Mucosa of rectum (tissue), 2 donors: ENCODE data around the gene RYR2.
"Not testable (repeated sequence)": the region's sequence is repeated elsewhere in the genome, so short reads cannot be mapped to it uniquely, and the experiment has no call there.

Experiments used
- H3K27ac ChIP-seq, 2 donors: one replicate each; pipeline ENCODE4 v1.7.0; 2013; ENCODE audit warnings: inconsistent platforms in 2 of 2, low read depth in 2 of 2, low read length in 2 of 2
- H3K27me3 ChIP-seq, 2 donors: one replicate each; pipeline ENCODE4 v1.7.0; 2013; ENCODE audit warnings: low read length in 2 of 2; ENCODE audit not compliant: control insufficient read depth in 2 of 2, insufficient read depth in 2 of 2
- H3K36me3 ChIP-seq, 2 donors: one replicate each; pipeline ENCODE4 v1.7.0; 2013; ENCODE audit warnings: low read length in 2 of 2; ENCODE audit not compliant: control insufficient read depth in 2 of 2, insufficient read depth in 2 of 2
- H3K4me1 ChIP-seq, 2 donors: one replicate each; pipeline ENCODE4 v1.7.0; 2013; ENCODE audit warnings: low read length in 2 of 2, mild to moderate bottlenecking in 1 of 2; ENCODE audit not compliant: control insufficient read depth in 2 of 2, insufficient read depth in 2 of 2
- H3K4me3 ChIP-seq, 2 donors: one replicate each; pipeline ENCODE4 v1.7.0; 2013; ENCODE audit warnings: low read length in 2 of 2
- H3K9ac ChIP-seq, 2 donors: one replicate each; pipeline ENCODE4 v1.7.0; 2013; ENCODE audit warnings: low read length in 2 of 2, low read depth in 1 of 2, mild to moderate bottlenecking in 1 of 2
- H3K9me3 ChIP-seq, 2 donors: one replicate each; pipeline ENCODE4 v1.7.0; 2013; ENCODE audit warnings: low read length in 2 of 2; ENCODE audit not compliant: control insufficient read depth in 2 of 2
- donor health status: healthy.
- donor health status: Normal muscosa, but diverticular disease.

The RYR2 gene

DNA sequence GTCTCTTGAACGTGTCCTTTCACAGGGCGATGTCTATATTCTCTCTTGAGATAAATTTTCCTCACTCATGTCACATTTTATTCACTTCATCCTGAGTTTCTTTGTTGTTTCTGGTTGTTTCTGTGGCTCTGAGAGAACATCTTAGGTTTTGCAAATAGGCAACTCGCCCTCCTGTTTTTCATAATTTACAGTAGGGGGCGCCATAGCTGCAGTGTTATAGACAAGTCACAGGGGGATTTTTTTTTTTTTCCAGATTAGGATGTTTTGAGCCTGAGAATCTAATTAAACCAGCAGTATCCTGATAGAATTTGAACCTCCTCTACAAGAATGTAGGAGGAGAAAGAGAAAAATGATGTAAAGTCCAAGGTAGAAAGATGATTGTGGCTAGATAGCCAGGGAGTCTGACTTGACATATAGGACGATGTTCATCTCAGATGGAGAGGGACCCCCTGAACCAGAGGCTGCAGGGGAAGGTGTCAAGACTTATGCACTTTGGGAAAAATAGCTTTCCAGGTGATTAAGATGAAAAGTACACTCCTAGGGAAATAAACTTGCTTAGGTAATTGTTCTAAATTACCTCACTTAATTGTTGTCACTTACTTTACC lies 772.4 kb downstream of the RYR2 start:
- no peak overlapping the region for H3K27ac ChIP-seq
- no peaks in the 10 kb centered on the region for H3K36me3 ChIP-seq
- no peaks in the 10 kb centered on the region for H3K27me3 ChIP-seq
- no peaks in the 10 kb centered on the region for H3K9me3 ChIP-seq
- H3K4me3 ChIP-seq = no peak overlapping the region
- H3K4me1 ChIP-seq = no peaks in the 10 kb centered on the region
- no peak overlapping the region for H3K9ac ChIP-seq

DNA sequence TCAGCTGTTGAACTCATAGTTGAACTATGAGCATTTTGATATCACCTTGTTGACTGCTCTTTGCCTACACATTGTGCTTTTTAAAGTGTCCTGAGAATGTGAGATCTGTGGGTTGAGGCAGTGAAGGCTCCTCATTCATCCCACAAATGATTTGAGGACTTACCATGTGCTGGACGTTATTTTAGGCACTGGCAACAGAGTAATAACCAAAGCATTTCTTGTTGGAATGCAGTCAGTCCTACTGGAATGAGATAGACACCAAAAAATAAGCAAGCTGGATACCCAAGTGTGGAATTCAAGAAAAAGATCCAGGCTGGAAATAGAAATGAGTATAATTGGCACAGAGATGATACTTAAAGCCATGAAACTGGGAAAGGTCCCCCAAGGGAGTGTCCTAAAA lies 775.3 kb downstream of the RYR2 start:
- Histone ChIP-seq H3K9me3 (no peaks in the 10 kb centered on the region), H3K4me1 (no peaks in the 10 kb centered on the region), H3K4me3 (no peak overlapping the region), H3K36me3 (no peaks in the 10 kb centered on the region), H3K27me3 (no peaks in the 10 kb centered on the region), H3K27ac (no peak overlapping the region), H3K9ac (no peak overlapping the region)

DNA sequence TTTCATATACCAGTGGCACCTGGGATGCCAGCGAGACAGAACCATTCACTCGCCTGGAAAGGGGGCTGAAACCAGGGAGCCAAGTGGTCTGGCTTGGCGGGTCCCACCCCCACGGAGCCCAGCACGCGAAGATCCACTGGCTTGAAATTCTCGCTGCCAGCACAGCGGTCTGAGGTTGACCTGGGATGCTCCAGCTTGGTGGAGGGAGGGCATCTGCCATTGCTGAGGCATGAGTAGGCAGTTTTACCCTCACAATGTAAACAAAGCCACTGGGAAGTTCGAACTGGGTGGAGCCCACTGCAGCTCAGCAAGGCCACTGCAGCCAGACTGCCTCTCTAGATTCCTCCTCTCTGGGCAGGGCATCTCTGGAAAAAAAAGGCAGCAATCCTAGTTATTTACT lies 778.6 kb downstream of the RYR2 start:
- H3K9ac ChIP-seq, H3K4me1 ChIP-seq, H3K27me3 ChIP-seq, H3K4me3 ChIP-seq, H3K36me3 ChIP-seq, H3K9me3 ChIP-seq, H3K27ac ChIP-seq: not testable (repeated sequence)

DNA sequence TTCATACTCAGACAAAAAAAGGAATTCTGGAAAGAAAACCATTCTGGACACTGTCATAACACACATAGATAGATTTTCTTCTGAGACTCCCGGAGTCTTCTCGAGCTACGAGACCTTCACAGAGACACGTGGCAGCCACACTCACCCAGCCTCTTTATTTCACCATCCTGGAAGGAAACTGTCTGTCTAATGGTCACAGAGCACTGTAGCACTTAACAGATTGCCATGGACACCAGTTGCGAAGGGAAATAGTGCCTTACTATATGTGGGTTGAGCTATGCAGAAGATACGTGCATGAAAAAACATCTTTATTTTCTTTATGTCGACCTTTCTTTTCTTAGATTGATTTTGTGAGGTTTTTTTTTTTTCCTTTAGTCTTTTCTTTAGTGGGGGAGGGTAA lies 790.9 kb downstream of the RYR2 start:
- Histone ChIP-seq H3K27ac (no peak overlapping the region), H3K36me3 (no peaks in the 10 kb centered on the region), H3K27me3 (no peaks in the 10 kb centered on the region), H3K9me3 (no peaks in the 10 kb centered on the region), H3K4me1 (no peaks in the 10 kb centered on the region), H3K9ac (no peak overlapping the region), H3K4me3 (no peak overlapping the region)

DNA sequence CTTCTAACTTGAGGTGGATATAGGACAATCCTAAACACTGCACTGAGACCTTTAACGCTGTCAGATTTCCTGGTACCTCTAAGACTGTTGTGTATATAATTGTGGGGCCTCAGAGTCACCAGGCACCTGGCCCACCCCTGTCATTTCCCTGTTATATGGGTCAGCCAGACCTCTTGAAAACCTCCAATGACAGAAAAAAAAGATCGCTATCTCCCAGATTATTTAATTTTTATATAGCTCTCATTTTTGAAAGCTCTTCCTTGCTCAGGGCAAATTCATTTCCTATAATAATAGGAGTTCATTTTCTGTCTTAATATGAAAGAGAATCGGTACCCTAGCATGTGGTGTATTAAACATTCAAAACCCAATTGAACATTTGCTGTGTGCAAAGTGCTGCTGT lies 792.1 kb downstream of the RYR2 start:
- no peaks in the 10 kb centered on the region for H3K4me1 ChIP-seq
- H3K36me3 ChIP-seq = no peaks in the 10 kb centered on the region
- no peak overlapping the region for H3K9ac ChIP-seq
- no peak overlapping the region for H3K27ac ChIP-seq
- no peaks in the 10 kb centered on the region for H3K9me3 ChIP-seq
- no peak overlapping the region for H3K4me3 ChIP-seq
- no peaks in the 10 kb centered on the region for H3K27me3 ChIP-seq

DNA sequence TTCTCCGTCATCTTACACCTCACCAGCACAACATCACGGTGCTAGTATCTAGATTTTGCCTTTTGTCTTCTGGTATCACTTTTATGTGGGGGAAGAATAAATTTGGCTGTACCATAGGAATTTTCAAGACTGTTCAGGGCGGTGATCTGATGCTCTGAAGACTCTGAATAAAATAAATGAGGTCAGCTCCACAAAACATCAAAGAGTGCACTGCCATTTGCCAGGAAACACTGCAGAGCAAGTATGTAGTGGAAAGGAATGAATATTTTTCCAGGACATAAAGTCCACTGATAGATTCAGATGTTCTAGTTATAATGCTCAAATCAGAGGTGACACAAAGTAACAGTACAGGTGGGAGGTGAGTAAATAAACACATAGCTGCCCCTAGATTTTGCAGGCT lies 792.5 kb downstream of the RYR2 start:
- no peaks in the 10 kb centered on the region for H3K9me3 ChIP-seq
- no peaks in the 10 kb centered on the region for H3K27me3 ChIP-seq
- H3K27ac ChIP-seq = no peak overlapping the region
- H3K4me1 ChIP-seq = no peaks in the 10 kb centered on the region
- H3K36me3 ChIP-seq = no peaks in the 10 kb centered on the region
- no peak overlapping the region for H3K4me3 ChIP-seq
- H3K9ac ChIP-seq = no peak overlapping the region

DNA sequence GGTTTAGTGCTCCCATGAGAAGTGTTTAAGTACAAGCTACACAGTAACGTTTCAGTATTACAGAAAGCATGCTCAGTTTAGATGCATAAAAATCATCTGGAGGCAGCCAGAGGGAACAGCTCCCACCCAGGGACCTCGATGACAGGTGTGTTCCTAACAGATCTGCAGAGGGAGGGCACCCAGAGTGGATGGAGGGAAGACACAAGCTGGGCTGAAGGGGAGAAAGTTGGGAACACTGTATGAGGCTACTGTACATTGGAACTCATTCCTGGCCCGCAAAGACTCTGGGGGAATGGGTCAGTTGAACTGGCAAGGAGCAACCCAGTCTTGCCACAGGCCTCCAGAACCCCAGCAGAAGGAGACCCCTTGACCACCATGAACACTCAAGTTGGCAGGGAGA lies 796.3 kb downstream of the RYR2 start:
- Histone ChIP-seq H3K9me3 (no peaks in the 10 kb centered on the region), H3K9ac (no peak overlapping the region), H3K4me1 (no peaks in the 10 kb centered on the region), H3K27ac (no peak overlapping the region), H3K4me3 (no peak overlapping the region), H3K27me3 (no peaks in the 10 kb centered on the region), H3K36me3 (no peaks in the 10 kb centered on the region)

DNA sequence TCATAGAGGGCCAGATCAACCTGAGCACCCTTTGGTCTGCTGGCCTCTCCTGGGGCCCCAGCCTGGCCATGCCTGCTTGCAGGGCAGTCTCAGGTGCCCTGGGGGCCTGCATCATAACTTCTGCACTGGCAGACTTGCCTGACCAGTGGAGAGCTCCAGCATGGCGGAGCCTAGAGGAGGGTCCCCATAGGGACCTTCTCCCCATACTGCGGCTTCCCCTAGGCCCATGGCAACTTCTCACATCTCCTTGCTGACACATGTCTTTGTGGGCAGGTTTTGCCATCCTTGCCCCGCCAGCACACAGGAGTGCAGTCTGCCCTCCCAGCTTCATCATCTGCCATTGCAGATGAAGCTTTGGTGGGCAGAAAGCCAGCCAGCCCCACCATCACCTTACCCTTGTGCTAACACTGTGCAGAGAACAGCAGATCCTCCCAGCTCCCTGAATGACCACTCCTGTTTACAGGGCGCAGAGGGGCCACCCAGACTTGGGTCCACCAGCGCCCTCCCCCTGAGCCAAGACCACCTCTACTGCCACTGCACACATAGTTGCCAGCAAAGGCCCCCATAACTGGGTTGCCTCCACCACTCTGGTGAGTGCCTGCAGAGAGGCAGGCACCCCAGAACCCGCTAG lies 797.0 kb downstream of the RYR2 start:
- Histone ChIP-seq H3K4me3 (no peak overlapping the region), H3K9ac (no peak overlapping the region), H3K4me1 (no peaks in the 10 kb centered on the region), H3K27me3 (no peaks in the 10 kb centered on the region), H3K9me3 (no peaks in the 10 kb centered on the region), H3K27ac (no peak overlapping the region), H3K36me3 (no peaks in the 10 kb centered on the region)

DNA sequence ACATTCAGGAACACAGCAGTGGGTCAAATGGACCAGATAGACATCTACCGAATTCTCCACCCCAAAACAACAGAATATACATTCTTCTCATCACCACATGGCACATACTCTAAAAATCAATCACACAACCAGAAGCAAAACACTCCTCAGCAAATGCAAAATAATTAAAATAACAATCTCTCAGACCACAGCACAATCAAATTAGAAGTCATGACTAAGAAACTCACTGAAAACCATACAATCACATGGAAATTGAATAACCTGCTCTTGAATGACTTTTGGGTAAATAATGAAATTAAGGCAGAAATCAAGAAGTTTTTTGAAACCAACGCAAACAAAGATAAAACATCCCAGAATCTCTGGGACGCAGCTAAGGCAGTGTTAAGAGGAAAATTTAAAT lies 799.5 kb downstream of the RYR2 start:
- H3K4me1 ChIP-seq = no peaks in the 10 kb centered on the region
- H3K4me3 ChIP-seq = no peak overlapping the region
- no peaks in the 10 kb centered on the region for H3K36me3 ChIP-seq
- H3K27ac ChIP-seq = no peak overlapping the region
- H3K27me3 ChIP-seq = no peaks in the 10 kb centered on the region
- no peak overlapping the region for H3K9ac ChIP-seq
- H3K9me3 ChIP-seq = no peaks in the 10 kb centered on the region

DNA sequence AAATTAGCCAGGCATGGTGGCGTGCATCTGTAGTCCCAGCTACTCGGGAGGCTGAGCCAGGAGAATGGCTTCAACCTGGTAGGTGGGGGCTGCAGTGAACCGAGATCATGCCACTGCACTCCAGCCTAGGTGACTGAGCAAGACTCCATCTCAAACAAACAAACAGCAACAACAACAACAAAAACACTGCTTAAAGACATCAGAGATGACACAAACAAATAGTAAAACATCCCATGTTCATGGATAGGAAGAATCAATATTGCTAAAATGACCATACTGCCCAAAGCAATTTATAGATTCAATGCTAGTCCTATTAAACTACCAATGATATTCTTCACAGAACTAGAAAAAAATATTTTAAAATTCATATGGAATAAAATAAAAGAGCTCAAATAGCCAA lies 801.5 kb downstream of the RYR2 start:
- not testable (repeated sequence) for H3K9ac ChIP-seq, H3K9me3 ChIP-seq, H3K4me3 ChIP-seq, H3K4me1 ChIP-seq, H3K27ac ChIP-seq, H3K36me3 ChIP-seq, H3K27me3 ChIP-seq
